CD14-positive monocyte (primary cell): ENCODE results near the gene IL7R. TPM values are rescaled to one million over a fixed set of nuclear protein-coding genes. Genes with fewer than 3 reads are reported as not detected.
"Not testable (repeated sequence)": the region's sequence is repeated elsewhere in the genome, so short reads cannot be mapped to it uniquely, and the experiment has no call there.

Experiments used
- DNase-seq, 3 donors: peaks; one replicate each; pipeline ENCODE4 v3.0.0-alpha.2; 2011 to 2022
- H2AFZ ChIP-seq: 2 replicates; pipeline ENCODE4 v1.6.0; 2012; ENCODE audit warnings: mild to moderate bottlenecking, low read depth, low read length, inconsistent platforms; ENCODE audit not compliant: insufficient read depth, poor library complexity, severe bottlenecking
- H3K27ac ChIP-seq, 2 donors: 1 replicate in 1 of 2; 2 replicates in 1 of 2; pipeline ENCODE4 v1.5.1; 2012 to 2013; ENCODE audit warnings: low read length in 2 of 2, control low read depth in 1 of 2, inconsistent platforms in 1 of 2, low read depth in 1 of 2, mild to moderate bottlenecking in 1 of 2
- H3K27me3 ChIP-seq, 2 donors: one replicate each; pipeline versions ENCODE4 v1.6.0 to v1.6.1; 2011 to 2013; ENCODE audit warnings: low read length in 2 of 2; ENCODE audit not compliant: control insufficient read depth in 2 of 2, insufficient read depth in 2 of 2
- H3K36me3 ChIP-seq, 2 donors: replicated peaks in 1 of 2; 1 replicate in 1 of 2; 2 replicates in 1 of 2; pipeline versions ENCODE4 v1.5.1 to v1.6.1; 2012 to 2013; ENCODE audit warnings: low read length in 2 of 2, control low read depth in 1 of 2, inconsistent platforms in 1 of 2, mild to moderate bottlenecking in 1 of 2; ENCODE audit not compliant: insufficient read depth in 2 of 2, control insufficient read depth in 1 of 2
- H3K4me1 ChIP-seq, 2 donors: 1 replicate in 1 of 2; 2 replicates in 1 of 2; pipeline versions ENCODE4 v1.5.1 to v1.6.1; 2012 to 2013; ENCODE audit warnings: low read length in 2 of 2, control low read depth in 1 of 2, inconsistent platforms in 1 of 2, mild to moderate bottlenecking in 1 of 2, moderate library complexity in 1 of 2; ENCODE audit not compliant: insufficient read depth in 2 of 2, control insufficient read depth in 1 of 2
- H3K4me2 ChIP-seq: replicated peaks from 2 replicates; pipeline ENCODE3; 2012; ENCODE audit warnings: low read length, moderate library complexity, mild to moderate bottlenecking; ENCODE audit not compliant: poor library complexity, severe bottlenecking; ENCODE audit errors: extremely low read depth
- H3K4me3 ChIP-seq, 3 experiments: fragments of 200-600 bp in 1 of 3; sonication (generic) in 1 of 3; replicated peaks in 1 of 3; 1 replicate in 2 of 3; 2 replicates in 1 of 3; pipeline ENCODE4 v1.5.1; 2011 to 2013; ENCODE audit warnings: low read length in 3 of 3, mild to moderate bottlenecking in 3 of 3, control low read depth in 2 of 3, low read depth in 2 of 3, inconsistent platforms in 1 of 3, moderate library complexity in 1 of 3
- H3K79me2 ChIP-seq: 2 replicates; pipeline ENCODE4 v1.6.0; 2012; ENCODE audit warnings: mild to moderate bottlenecking, control low read depth, inconsistent platforms, low read length, moderate library complexity; ENCODE audit not compliant: insufficient read depth
- H3K9ac ChIP-seq: 2 replicates; pipeline ENCODE4 v1.6.0; 2017; ENCODE audit warnings: low read length, mild to moderate bottlenecking; ENCODE audit not compliant: insufficient read depth, poor library complexity, severe bottlenecking
- H3K9me3 ChIP-seq, 2 donors: replicated peaks in 1 of 2; 1 replicate in 1 of 2; 2 replicates in 1 of 2; pipeline versions ENCODE4 v1.5.1 to v1.6.1; 2012 to 2013; ENCODE audit warnings: low read length in 2 of 2, control low read depth in 1 of 2; ENCODE audit not compliant: control insufficient read depth in 1 of 2, insufficient read depth in 1 of 2
- H4K20me1 ChIP-seq: 2 replicates; pipeline ENCODE4 v1.6.0; 2012; ENCODE audit warnings: mild to moderate bottlenecking, low read length, control low read depth, moderate library complexity; ENCODE audit not compliant: insufficient read depth
- H3K27ac Mint-ChIP-seq, 7 donors: one replicate each; pipeline ENCODE4 v1.8.0; 2020; ENCODE audit warnings: mild to moderate bottlenecking in 7 of 7, mixed read lengths in 7 of 7, moderate library complexity in 6 of 7, inconsistent platforms in 2 of 7
- H3K27me3 Mint-ChIP-seq, 3 donors: one replicate each; pipeline ENCODE4 v1.8.0; 2021 to 2022; ENCODE audit warnings: low read depth in 3 of 3, mild to moderate bottlenecking in 3 of 3, mixed read lengths in 3 of 3, moderate library complexity in 3 of 3, inconsistent platforms in 1 of 3
- H3K36me3 Mint-ChIP-seq, 2 donors: one replicate each; pipeline ENCODE4 v1.8.0; 2020; ENCODE audit warnings: mixed read lengths in 2 of 2, inconsistent platforms in 1 of 2, mild to moderate bottlenecking in 1 of 2
- H3K4me1 Mint-ChIP-seq: one replicate; pipeline ENCODE4 v1.8.0; 2020; ENCODE audit warnings: mild to moderate bottlenecking, mixed read lengths
- H3K4me3 Mint-ChIP-seq, 2 donors: one replicate each; pipeline ENCODE4 v1.8.0; 2020; ENCODE audit warnings: mild to moderate bottlenecking in 2 of 2, mixed read lengths in 2 of 2, moderate library complexity in 1 of 2
- H3K9me3 Mint-ChIP-seq, 7 donors: one replicate each; pipeline ENCODE4 v1.8.0; 2020 to 2022; ENCODE audit warnings: mixed read lengths in 7 of 7, mild to moderate bottlenecking in 6 of 7, moderate library complexity in 6 of 7, inconsistent platforms in 2 of 7
- WGBS: methylation state at CpG from one replicate; pipeline ENCODE4 v1.1.5; 2013; ENCODE audit warnings: missing lambda C conversion rate; ENCODE audit not compliant: insufficient coverage; 5-methylcytosine and 5-hydroxymethylcytosine counted together
- intact Hi-C, 2 donors: fragments of 100-400 bp; cut with micrococcal nuclease; formaldehyde crosslinking; loops; one replicate each; pipeline versions ENCODE4 v1.15.0 to v1.15.1; 2023
- polyA plus RNA-seq, 3 donors: library from polyadenylated mRNA; depleted of rRNA in 1 of 3; unstranded in 2 of 3; stranded (reverse) in 1 of 3; fragments of 300-500 nt in 2 of 3; fragments of >200 nt in 1 of 3; fragmentation: Illumina TruSeq in 2 of 3; gene quantifications; 1 replicate in 2 of 3; 2 replicates in 1 of 3; pipeline ENCODE4 v1.2.3, GENCODE V29; 2012 to 2021
- TF ChIP-seq, protein P1 (sequence below): fragments of 200-600 bp; IDR thresholded peaks from one replicate; pipeline ENCODE4 v1.8.0; 2022; ENCODE audit warnings: antibody characterized with exemption, mild to moderate bottlenecking

The IL7R gene
- polyA plus RNA-seq, 3 donors: 0.12 to 1.9 (median 1.1) TPM

DNA sequence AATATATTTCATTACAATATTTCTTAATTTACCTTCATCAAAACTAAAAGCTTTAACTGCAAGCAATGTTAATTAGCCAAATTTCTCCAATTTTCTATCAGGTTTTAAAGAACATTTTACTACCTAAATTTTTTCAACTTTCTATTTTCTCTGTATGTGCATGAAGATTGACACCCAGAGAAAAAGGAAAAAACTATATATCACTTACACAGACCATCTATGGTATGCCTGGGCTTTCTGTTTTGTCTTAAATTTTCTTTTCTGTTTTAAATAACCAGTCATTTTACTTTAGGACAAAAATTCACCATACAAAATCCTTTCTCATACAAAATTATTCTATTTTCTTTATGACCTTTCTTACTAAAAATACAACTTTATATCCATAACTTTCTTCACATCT lies 13.8 kb upstream of the IL7R start:
- Histone ChIP-seq H3K4me3 (no peak overlapping the region), H2AFZ (no peak overlapping the region), H3K9ac (no peak overlapping the region), H3K27me3 (no peaks in the 10 kb centered on the region), H4K20me1 (no peaks in the 10 kb centered on the region), H3K27ac (no peak overlapping the region), H3K9me3 (peaks cover 17 to 33% of the 10 kb centered on the region in 2 donors), H3K4me2 (no peak overlapping the region), H3K36me3 (no peaks in the 10 kb centered on the region), H3K79me2 (no peaks in the 10 kb centered on the region), H3K4me1 (no peaks in the 10 kb centered on the region)
- intact Hi-C loops: no loop called here
- no peaks in the 10 kb centered on the region for H3K4me1 Mint-ChIP-seq
- H3K36me3 Mint-ChIP-seq: no peaks in the 10 kb centered on the region
- H3K27ac Mint-ChIP-seq: no peak overlapping the region
- TF ChIP-seq, protein P1, sequence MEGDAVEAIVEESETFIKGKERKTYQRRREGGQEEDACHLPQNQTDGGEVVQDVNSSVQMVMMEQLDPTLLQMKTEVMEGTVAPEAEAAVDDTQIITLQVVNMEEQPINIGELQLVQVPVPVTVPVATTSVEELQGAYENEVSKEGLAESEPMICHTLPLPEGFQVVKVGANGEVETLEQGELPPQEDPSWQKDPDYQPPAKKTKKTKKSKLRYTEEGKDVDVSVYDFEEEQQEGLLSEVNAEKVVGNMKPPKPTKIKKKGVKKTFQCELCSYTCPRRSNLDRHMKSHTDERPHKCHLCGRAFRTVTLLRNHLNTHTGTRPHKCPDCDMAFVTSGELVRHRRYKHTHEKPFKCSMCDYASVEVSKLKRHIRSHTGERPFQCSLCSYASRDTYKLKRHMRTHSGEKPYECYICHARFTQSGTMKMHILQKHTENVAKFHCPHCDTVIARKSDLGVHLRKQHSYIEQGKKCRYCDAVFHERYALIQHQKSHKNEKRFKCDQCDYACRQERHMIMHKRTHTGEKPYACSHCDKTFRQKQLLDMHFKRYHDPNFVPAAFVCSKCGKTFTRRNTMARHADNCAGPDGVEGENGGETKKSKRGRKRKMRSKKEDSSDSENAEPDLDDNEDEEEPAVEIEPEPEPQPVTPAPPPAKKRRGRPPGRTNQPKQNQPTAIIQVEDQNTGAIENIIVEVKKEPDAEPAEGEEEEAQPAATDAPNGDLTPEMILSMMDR: no peak
- no peak for DNase-seq
- peaks cover 21 to 42% (median 35%) of the 10 kb centered on the region in 7 donors for H3K9me3 Mint-ChIP-seq
- H3K27me3 Mint-ChIP-seq: peaks cover 0 to 1% (median 0%) of the 10 kb centered on the region in 3 donors
- H3K4me3 Mint-ChIP-seq: no peak overlapping the region

DNA sequence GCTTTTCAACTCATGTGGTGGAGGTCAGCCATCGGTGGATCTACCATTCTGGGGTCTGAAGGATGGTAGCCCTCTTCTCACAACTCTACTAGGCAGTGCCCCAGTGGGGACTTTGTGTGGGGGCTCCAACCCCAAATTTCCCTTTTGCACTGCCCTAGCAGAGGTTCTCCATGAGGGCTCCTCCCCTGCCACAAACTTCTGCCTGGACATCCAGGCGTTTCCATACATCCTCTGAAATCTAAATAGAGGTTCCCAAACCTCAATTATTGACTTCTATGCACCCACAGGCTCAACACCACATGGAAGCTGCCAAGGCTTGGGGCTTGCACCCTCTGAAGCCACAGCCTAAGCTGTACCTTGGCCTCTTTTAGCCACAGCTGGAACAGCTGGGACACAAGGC lies 11.2 kb upstream of the IL7R start:
- H2AFZ ChIP-seq, H3K4me1 Mint-ChIP-seq, H3K27me3 ChIP-seq, H3K79me2 ChIP-seq, H3K36me3 ChIP-seq, H3K4me1 ChIP-seq, H3K27me3 Mint-ChIP-seq, H3K4me3 Mint-ChIP-seq, H3K27ac ChIP-seq, H3K9ac ChIP-seq, H3K4me2 ChIP-seq, H3K36me3 Mint-ChIP-seq, H3K4me3 ChIP-seq, intact Hi-C loops, H4K20me1 ChIP-seq, H3K27ac Mint-ChIP-seq, DNase-seq: not testable (repeated sequence)
- peaks cover 21 to 46% (median 35%) of the 10 kb centered on the region in 7 donors for H3K9me3 Mint-ChIP-seq
- WGBS: 100% methylated on average over 1 of the region's 2 CpGs
- H3K9me3 ChIP-seq: peaks cover 21 to 34% of the 10 kb centered on the region in 2 donors
